Central memory CD4-positive, alpha-beta T cell (primary cell): Measurements from ENCODE around the gene ZNF628.
"Not testable (repeated sequence)": the region's sequence is repeated elsewhere in the genome, so short reads cannot be mapped to it uniquely, and the experiment has no call there.

Source experiments
- DNase-seq: peaks from one replicate; pipeline ENCODE4 v3.0.0; 2022

ZNF628 gene

GRCh38 chr19:55486043-55486970 lies 9.9 kb downstream of the ZNF628 start:
- DNase-seq: no peak

GRCh38 chr19:55486971-55487923 lies 10.8 kb downstream of the ZNF628 start:
- no peak for DNase-seq

GRCh38 chr19:55487924-55488687 lies 11.7 kb downstream of the ZNF628 start, which contains the start of gene SSC5D:
TSS of gene SSC5D (plus strand) at chr19:55488436. CDS start at chr19:55488590, 154 bp downstream.
- no peak for DNase-seq

GRCh38 chr19:55488986-55489710 lies 12.7 kb downstream of the ZNF628 start:
- no peak for DNase-seq

GRCh38 chr19:55489711-55490477 lies 13.5 kb downstream of the ZNF628 start:
- DNase-seq: no peak

GRCh38 chr19:55490478-55491432 lies 14.3 kb downstream of the ZNF628 start:
- no peak for DNase-seq

GRCh38 chr19:55491546-55492360 lies 15.3 kb downstream of the ZNF628 start:
- DNase-seq: no peak

GRCh38 chr19:55492362-55492944 lies 16.0 kb downstream of the ZNF628 start:
- no peak for DNase-seq

GRCh38 chr19:55493052-55493644 lies 16.7 kb downstream of the ZNF628 start:
- no peak for DNase-seq

- DNase-seq: no peak
Measured at GRCh38 chr19:55493645-55494171, 17.3 kb downstream of the ZNF628 start.

- DNase-seq: no peak
Measured at GRCh38 chr19:55494172-55494761, 17.9 kb downstream of the ZNF628 start.

GRCh38 chr19:55495646-55496349 lies 19.4 kb downstream of the ZNF628 start:
- DNase-seq: no peak

- not testable (repeated sequence) for DNase-seq
Measured at GRCh38 chr19:55496820-55497219, 20.4 kb downstream of the ZNF628 start.

- DNase-seq: no peak
Measured at GRCh38 chr19:55497763-55498162, 21.3 kb downstream of the ZNF628 start.

GRCh38 chr19:55498246-55498840 lies 21.9 kb downstream of the ZNF628 start:
- no peak for DNase-seq

- no peak for DNase-seq
Measured at GRCh38 chr19:55500368-55500952, 24.0 kb downstream of the ZNF628 start.
